ENCODE data around the gene COPG2.

The COPG2 gene

DNA sequence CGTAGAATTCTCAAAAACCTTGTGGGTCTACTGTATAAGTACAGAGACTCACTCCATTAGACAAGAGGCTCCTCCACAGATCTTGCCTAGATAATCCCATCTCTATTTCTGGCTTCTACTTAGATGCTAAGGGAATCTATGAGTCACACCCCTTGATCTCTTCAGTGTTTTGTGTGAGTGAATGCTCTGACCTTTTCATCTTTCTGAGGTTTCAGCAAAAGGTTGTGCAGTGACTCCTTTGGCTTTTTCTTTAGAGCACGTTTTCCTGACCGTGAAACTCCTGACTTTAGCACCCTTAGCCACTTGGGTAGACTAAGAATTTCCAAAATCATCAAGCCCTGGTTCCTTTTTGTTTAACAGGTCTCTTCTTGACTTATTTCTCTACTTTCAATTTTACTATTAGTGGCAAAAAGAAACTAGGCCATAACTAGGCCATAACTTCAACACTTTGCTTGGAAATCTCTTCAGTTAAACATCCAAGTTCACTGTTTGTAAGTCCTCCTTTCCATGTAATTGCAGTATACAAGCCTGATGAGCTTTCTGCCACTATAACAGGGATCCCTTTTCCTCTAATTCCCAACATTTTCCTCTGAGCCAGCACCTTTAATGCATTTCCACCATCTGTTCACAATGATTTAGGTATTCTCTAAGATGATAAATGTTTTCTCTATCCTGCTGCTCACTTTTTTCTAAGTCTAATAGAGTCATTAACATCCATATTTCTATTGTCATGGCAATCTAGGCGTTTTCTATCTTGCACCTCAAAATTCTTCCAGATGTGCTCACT is 19.4 kb downstream of the COPG2 start:
- no peaks in the 10 kb centered on the region for H3K4me1 ChIP-seq (ENCODE audit: insufficient read depth, low read length)
- H3K9ac ChIP-seq (ENCODE audit: low read depth, low read length), result no peak overlapping the region
- peaks cover 54% of the 10 kb centered on the region for H3K36me3 ChIP-seq (ENCODE audit: insufficient read depth, low read depth, low read length)
- H3K27me3 ChIP-seq (ENCODE audit: insufficient read depth, low read length), result no peaks in the 10 kb centered on the region
- no peak overlapping the region for H3K4me3 ChIP-seq (ENCODE audit: low read length)
- H3K27ac ChIP-seq (ENCODE audit: low read length), result no peak overlapping the region
- no peaks in the 10 kb centered on the region for H3K9me3 ChIP-seq (ENCODE audit: insufficient read depth, low read depth, low read length)

DNA sequence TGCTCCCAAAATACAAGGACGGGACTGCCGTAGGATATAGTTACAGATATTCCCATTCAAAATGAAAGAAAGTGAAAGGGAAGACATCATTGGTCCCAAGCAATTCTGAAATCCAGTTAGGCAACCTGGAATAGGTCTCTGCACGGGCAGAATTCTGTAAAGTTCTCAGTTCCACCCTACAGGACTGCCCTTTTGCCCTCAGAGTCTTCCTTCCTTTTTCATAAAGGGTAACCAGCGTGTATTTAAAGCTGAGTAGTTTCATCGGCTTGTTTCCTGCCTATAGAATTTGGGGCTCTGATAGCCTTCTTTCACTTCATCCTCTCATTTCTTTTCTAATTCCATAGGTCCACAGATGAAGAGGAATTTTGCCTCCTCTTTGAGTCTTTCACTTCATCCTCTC is 20.0 kb downstream of the COPG2 start:
- H3K4me3 ChIP-seq (ENCODE audit: low read length), result no peak overlapping the region
- H3K27ac ChIP-seq (ENCODE audit: low read length), result no peak overlapping the region
- no peak overlapping the region for H3K9ac ChIP-seq (ENCODE audit: low read depth, low read length)
- no peaks in the 10 kb centered on the region for H3K27me3 ChIP-seq (ENCODE audit: insufficient read depth, low read length)
- H3K4me1 ChIP-seq (ENCODE audit: insufficient read depth, low read length), result no peaks in the 10 kb centered on the region
- no peaks in the 10 kb centered on the region for H3K9me3 ChIP-seq (ENCODE audit: insufficient read depth, low read depth, low read length)
- H3K36me3 ChIP-seq (ENCODE audit: insufficient read depth, low read depth, low read length), result peaks cover 57% of the 10 kb centered on the region

DNA sequence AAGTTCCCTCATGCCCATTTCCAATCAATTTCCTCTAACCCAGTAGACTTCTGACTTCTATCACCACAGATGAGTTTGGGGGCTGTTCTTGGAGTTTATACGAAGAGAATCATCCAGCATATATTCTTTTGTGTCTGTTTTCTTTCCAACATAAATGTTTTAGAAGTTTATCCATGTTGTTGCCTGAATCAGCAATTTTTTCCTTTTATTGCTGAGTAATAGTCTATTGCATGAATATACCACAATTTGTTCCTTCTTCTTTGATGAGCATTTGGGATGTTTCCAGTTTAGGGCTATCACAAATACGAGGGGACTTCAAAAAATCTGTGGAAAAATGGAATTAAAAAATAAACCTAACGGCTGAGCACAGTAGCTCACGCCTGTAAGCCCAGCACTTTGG is 26.2 kb downstream of the COPG2 start:
- Histone ChIP-seq H3K9me3 (ENCODE audit: insufficient read depth, low read depth, low read length) (peaks cover 11% of the 10 kb centered on the region), H3K4me1 (ENCODE audit: insufficient read depth, low read length) (no peaks in the 10 kb centered on the region), H3K27ac (ENCODE audit: low read length) (no peak overlapping the region), H3K27me3 (ENCODE audit: insufficient read depth, low read length) (no peaks in the 10 kb centered on the region), H3K9ac (ENCODE audit: low read depth, low read length) (no peak overlapping the region), H3K4me3 (ENCODE audit: low read length) (no peak overlapping the region), H3K36me3 (ENCODE audit: insufficient read depth, low read depth, low read length) (peaks cover 37% of the 10 kb centered on the region)

DNA sequence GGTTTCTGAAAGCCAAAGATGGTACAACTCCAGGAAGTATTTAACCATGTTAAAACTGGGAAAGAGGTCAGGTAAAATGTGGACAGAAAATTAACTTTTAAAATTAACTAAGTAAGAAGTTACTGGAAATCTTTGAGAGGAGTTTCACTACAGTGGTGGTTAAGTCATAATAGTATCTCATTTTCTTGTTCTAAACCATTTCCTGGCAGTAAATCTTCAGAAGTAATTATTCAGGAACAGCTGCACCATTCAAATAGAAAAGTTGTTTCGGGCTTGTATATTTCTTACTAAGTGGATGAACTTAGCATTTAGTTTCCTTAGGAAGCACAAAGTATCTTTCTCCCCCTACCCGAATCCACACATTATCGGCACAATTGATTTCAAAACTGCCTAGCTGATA is 27.1 kb downstream of the COPG2 start:
- peaks cover 34% of the 10 kb centered on the region for H3K36me3 ChIP-seq (ENCODE audit: insufficient read depth, low read depth, low read length)
- H3K27ac ChIP-seq (ENCODE audit: low read length), result no peak overlapping the region
- peaks cover 14% of the 10 kb centered on the region for H3K9me3 ChIP-seq (ENCODE audit: insufficient read depth, low read depth, low read length)
- no peaks in the 10 kb centered on the region for H3K4me1 ChIP-seq (ENCODE audit: insufficient read depth, low read length)
- no peak overlapping the region for H3K4me3 ChIP-seq (ENCODE audit: low read length)
- no peak overlapping the region for H3K9ac ChIP-seq (ENCODE audit: low read depth, low read length)
- H3K27me3 ChIP-seq (ENCODE audit: insufficient read depth, low read length), result no peaks in the 10 kb centered on the region

DNA sequence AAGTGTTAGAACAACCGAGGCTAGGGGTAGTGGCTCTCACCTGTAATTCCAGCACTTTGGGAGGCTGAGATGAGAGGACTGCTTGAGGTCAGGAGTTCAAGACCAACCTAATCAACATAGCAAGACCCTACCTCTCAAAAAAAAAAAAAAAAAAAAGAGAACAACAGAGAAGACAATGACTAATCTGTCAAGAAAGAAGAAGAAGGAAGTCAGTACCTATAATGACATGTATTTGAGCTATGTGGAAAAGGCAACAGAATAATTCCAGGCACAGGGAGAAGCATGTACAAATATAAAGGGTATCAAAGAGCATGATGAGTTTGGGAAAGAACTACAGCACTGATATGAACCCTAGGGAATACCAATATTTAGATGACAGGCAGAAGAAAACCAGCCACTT is 27.5 kb downstream of the COPG2 start:
- H3K9ac ChIP-seq (ENCODE audit: low read depth, low read length), result no peak overlapping the region
- no peaks in the 10 kb centered on the region for H3K4me1 ChIP-seq (ENCODE audit: insufficient read depth, low read length)
- peaks cover 14% of the 10 kb centered on the region for H3K9me3 ChIP-seq (ENCODE audit: insufficient read depth, low read depth, low read length)
- no peaks in the 10 kb centered on the region for H3K27me3 ChIP-seq (ENCODE audit: insufficient read depth, low read length)
- H3K4me3 ChIP-seq (ENCODE audit: low read length), result no peak overlapping the region
- no peak overlapping the region for H3K27ac ChIP-seq (ENCODE audit: low read length)
- H3K36me3 ChIP-seq (ENCODE audit: insufficient read depth, low read depth, low read length), result peaks cover 31% of the 10 kb centered on the region

DNA sequence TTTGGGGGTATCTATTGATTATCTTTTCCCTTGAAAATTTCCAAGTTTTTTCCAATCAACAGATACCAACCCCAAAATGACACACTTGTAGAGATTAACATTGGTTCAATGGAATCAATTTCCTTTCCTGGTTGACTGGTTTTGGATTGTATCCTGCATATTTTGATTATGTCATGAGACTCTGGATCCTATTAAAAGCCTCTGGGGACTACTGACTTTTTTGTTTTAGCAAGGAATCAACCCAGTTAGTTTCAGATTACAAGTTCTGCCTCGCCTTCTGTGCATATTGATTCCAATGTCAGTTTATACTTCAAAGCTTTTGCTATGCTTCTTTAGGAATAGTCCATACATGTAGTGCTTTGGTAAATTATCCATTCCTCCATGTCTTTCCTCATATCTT is 29.2 kb downstream of the COPG2 start:
- no peak overlapping the region for H3K4me3 ChIP-seq (ENCODE audit: low read length)
- no peaks in the 10 kb centered on the region for H3K27me3 ChIP-seq (ENCODE audit: insufficient read depth, low read length)
- no peaks in the 10 kb centered on the region for H3K4me1 ChIP-seq (ENCODE audit: insufficient read depth, low read length)
- no peak overlapping the region for H3K9ac ChIP-seq (ENCODE audit: low read depth, low read length)
- no peak overlapping the region for H3K27ac ChIP-seq (ENCODE audit: low read length)
- peaks cover 14% of the 10 kb centered on the region for H3K9me3 ChIP-seq (ENCODE audit: insufficient read depth, low read depth, low read length)
- H3K36me3 ChIP-seq (ENCODE audit: insufficient read depth, low read depth, low read length), result peaks cover 24% of the 10 kb centered on the region

DNA sequence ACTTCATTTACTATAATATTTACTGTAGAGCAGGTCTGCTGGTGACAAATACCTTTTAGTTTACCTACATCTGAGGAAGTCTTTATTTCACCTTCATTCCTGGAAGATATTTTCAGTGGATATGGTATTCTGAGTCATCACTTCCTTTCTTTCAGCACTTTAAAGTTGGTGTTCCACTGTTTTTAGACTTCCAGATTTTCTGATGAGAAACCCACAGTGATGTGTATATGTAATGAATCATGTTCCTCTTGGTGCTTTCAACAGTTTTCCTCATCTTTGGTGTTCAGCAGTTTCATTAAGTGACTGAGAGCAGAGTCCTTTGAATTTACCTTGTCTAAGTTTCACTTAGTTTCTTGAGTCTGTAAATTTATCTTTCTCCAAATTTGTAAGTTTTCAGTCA is 36.4 kb downstream of the COPG2 start:
- Histone ChIP-seq H3K4me3 (ENCODE audit: low read length) (no peak overlapping the region), H3K36me3 (ENCODE audit: insufficient read depth, low read depth, low read length) (no peaks in the 10 kb centered on the region), H3K27me3 (ENCODE audit: insufficient read depth, low read length) (no peaks in the 10 kb centered on the region), H3K27ac (ENCODE audit: low read length) (no peak overlapping the region), H3K9me3 (ENCODE audit: insufficient read depth, low read depth, low read length) (peaks cover 11% of the 10 kb centered on the region; the same call in 1 of the 2 replicates), H3K4me1 (ENCODE audit: insufficient read depth, low read length) (no peaks in the 10 kb centered on the region), H3K9ac (ENCODE audit: low read depth, low read length) (no peak overlapping the region)

DNA sequence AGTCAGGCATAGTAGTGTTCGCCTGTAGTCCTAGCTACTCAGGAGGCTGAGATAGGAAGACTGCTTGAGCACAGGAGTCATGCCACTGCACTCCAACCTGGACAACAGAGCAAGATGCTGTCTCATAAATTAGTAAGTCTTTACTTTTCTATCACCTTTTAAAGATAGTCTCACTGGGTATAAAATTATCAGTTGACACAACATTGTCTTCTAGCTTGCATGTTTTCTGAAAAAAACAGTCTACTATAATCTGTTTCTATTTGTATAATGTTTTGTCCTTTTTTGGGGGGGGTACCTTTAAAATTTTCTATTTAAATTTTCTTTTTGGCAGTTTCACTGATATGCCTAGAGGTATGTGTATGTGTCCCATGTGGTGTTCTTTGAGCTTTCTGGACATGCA is 39.6 kb downstream of the COPG2 start:
- H3K9ac ChIP-seq (ENCODE audit: low read depth, low read length), result no peak overlapping the region
- no peaks in the 10 kb centered on the region for H3K27me3 ChIP-seq (ENCODE audit: insufficient read depth, low read length)
- peaks cover 11% of the 10 kb centered on the region; the same call in 1 of the 2 replicates for H3K9me3 ChIP-seq (ENCODE audit: insufficient read depth, low read depth, low read length)
- no peaks in the 10 kb centered on the region for H3K4me1 ChIP-seq (ENCODE audit: insufficient read depth, low read length)
- no peaks in the 10 kb centered on the region for H3K36me3 ChIP-seq (ENCODE audit: insufficient read depth, low read depth, low read length)
- H3K27ac ChIP-seq (ENCODE audit: low read length), result no peak overlapping the region
- H3K4me3 ChIP-seq (ENCODE audit: low read length), result no peak overlapping the region

DNA sequence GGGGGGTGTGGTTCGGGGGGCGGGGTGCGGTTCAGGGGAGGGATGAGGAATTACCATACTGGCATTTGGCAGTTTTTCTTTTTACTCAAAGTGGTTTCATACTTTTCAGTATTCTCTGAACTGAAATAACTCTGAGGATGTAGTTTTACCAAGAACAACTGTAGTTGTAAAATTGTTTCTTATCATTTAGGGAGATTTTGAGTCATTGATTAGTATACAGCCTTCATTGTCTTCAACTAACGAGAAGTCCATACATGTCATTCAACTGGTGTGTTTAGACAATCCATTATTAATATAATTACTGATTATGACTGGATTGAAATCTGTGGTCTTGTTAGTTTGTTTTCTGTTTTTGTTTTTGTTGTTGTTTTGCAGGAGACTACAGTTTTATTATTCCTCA is 40.8 kb downstream of the COPG2 start:
- no peak overlapping the region for H3K4me3 ChIP-seq (ENCODE audit: low read length)

DNA sequence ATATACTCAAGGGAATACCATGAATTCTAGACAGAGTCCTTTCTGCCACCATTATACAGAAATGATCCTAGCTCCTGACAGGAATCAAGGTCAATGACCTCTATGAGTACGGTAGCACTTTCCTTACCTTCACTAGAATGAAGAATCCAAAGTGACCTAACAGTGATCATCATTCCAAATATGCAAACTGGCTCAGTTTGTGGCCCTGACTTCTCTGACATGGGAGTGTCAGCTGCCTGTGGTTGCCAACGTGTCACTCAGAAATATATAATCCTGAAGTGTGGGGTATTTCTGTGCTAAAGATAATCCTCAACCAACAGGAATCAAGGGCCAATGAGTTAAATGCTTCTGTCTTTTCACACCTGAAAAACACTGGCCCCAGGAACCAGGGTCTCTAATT is 45.7 kb downstream of the COPG2 start:
- H3K4me3 ChIP-seq (ENCODE audit: low read length), result no peak overlapping the region
- no peaks in the 10 kb centered on the region for H3K27me3 ChIP-seq (ENCODE audit: insufficient read depth, low read length)
- H3K9ac ChIP-seq (ENCODE audit: low read depth, low read length), result no peak overlapping the region
- H3K4me1 ChIP-seq (ENCODE audit: insufficient read depth, low read length), result no peaks in the 10 kb centered on the region
- H3K27ac ChIP-seq (ENCODE audit: low read length), result no peak overlapping the region
- peaks cover 3% of the 10 kb centered on the region; the same call in 1 of the 2 replicates for H3K36me3 ChIP-seq (ENCODE audit: insufficient read depth, low read depth, low read length)
- 0 out of 2 replicates have a peak, but pooled peaks cover 4% of the 10 kb centered on the region for H3K9me3 ChIP-seq (ENCODE audit: insufficient read depth, low read depth, low read length)

More for the DNA sequence above, 40.8 kb downstream of the COPG2 start:
- Histone ChIP-seq H3K27ac (ENCODE audit: low read length) (no peak overlapping the region), H3K36me3 (ENCODE audit: insufficient read depth, low read depth, low read length) (no peaks in the 10 kb centered on the region), H3K9me3 (ENCODE audit: insufficient read depth, low read depth, low read length) (peaks cover 11% of the 10 kb centered on the region; the same call in 1 of the 2 replicates), H3K4me1 (ENCODE audit: insufficient read depth, low read length) (no peaks in the 10 kb centered on the region), H3K27me3 (ENCODE audit: insufficient read depth, low read length) (no peaks in the 10 kb centered on the region), H3K9ac (ENCODE audit: low read depth, low read length) (no peak overlapping the region)

DNA sequence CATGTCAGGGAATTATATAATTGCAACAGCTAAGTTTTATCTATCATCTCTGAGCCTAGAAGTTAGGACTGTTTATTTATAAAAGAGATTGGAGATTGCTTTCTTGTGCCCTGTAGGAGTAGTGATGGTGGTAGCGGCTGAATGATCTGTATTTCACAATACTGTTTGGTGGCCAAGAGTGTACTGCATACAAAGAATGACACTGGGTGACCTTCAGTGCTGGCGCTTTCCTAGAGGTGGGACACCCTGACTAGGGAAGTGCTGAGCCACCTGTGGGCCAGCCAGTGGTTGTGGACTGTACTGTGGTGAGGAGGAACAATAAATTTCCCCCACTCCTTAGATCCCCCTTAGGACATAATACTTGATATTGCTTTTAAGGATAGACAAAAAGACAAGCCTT is 53.0 kb downstream of the COPG2 start:
- H3K9me3 ChIP-seq (ENCODE audit: insufficient read depth, low read depth, low read length), result 0 out of 2 replicates have a peak, but pooled peaks cover 4% of the 10 kb centered on the region
- no peaks in the 10 kb centered on the region for H3K4me1 ChIP-seq (ENCODE audit: insufficient read depth, low read length)
- H3K9ac ChIP-seq (ENCODE audit: low read depth, low read length), result no peak overlapping the region
- H3K27ac ChIP-seq (ENCODE audit: low read length), result no peak overlapping the region
- H3K27me3 ChIP-seq (ENCODE audit: insufficient read depth, low read length), result no peaks in the 10 kb centered on the region
- H3K36me3 ChIP-seq (ENCODE audit: insufficient read depth, low read depth, low read length), result peaks cover 54% of the 10 kb centered on the region
- H3K4me3 ChIP-seq (ENCODE audit: low read length), result no peak overlapping the region

DNA sequence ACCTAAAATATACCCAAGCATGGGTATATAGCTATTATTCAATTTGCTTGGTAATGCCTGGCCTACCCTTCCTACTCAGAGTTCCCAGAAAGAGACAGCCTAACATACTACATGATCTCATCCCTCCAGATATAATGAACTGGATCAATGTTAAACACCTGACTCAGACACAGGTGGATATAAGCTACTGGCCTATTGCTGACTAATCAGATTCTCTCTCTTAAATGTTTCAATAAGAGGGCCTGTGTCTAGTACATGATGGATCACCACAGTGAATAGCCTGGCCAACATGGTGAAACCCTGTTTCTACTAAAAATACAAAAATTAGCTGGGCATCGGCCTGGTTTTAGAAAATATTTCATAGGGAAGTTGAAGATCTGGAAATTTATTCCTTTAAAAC is 54.1 kb downstream of the COPG2 start:
- Histone ChIP-seq H3K9me3 (ENCODE audit: insufficient read depth, low read depth, low read length) (0 out of 2 replicates have a peak, but pooled peaks cover 4% of the 10 kb centered on the region), H3K4me1 (ENCODE audit: insufficient read depth, low read length) (no peaks in the 10 kb centered on the region), H3K27ac (ENCODE audit: low read length) (no peak overlapping the region), H3K36me3 (ENCODE audit: insufficient read depth, low read depth, low read length) (peaks cover 64% of the 10 kb centered on the region), H3K9ac (ENCODE audit: low read depth, low read length) (no peak overlapping the region), H3K4me3 (ENCODE audit: low read length) (no peak overlapping the region), H3K27me3 (ENCODE audit: insufficient read depth, low read length) (no peaks in the 10 kb centered on the region)

Measured in iPS-20b (cell line).